ENCODE measurements around the gene METTL14.

METTL14 gene

DNA sequence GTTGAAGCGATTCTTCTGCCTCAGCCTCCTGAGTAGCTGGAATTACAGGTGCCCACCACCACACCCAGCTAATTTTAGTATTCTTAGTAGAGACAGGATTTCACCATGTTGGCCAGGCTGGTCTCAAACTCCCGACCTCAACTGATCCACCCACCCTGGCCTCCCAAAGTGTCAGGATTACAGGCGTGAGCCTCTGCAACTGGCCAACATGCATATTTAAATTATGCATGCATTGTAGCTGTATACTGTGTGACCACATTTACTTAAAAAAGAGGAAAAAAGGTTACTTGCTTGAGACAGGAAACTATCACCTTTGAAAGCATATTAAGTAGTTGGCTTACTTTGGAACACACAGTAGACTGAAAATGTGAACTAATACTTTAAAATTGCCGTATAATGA, 29.5 kb downstream of the METTL14 start:
- Histone ChIP-seq H3K9me3 (ENCODE audit: control insufficient read depth, insufficient read depth, low read length) (no peaks in the 10 kb centered on the region), H3K4me1 (ENCODE audit: control insufficient read depth, insufficient read depth, low read length) (no peaks in the 10 kb centered on the region), H3K36me3 (ENCODE audit: control insufficient read depth, insufficient read depth, low read length) (no peaks in the 10 kb centered on the region), H3K27me3 (ENCODE audit: control insufficient read depth, insufficient read depth, low read length) (no peaks in the 10 kb centered on the region), H3K9ac (ENCODE audit: low read depth, low read length) (no peak overlapping the region), H3K4me3 (ENCODE audit: low read depth, low read length) (no peak overlapping the region)

DNA sequence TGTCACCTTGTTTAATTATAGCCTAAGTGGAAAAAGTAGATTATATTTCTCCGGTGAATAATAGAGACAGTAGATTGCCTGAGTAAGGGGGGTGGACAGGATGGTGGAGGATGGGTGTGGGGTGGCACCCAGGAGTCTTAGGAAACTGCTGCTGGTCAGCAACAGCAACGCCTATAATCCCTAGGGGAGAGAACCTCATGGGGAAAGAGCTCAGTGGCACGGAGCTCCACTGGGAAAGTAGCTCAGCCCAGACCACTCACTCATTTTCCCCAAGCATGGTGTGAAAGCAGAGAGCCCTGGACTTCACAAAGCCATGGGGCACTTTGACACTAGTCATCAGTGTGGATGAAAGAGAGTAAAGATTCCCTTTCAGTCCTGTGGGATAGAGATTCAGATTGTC, 31.1 kb downstream of the METTL14 start:
- H3K4me1 ChIP-seq (ENCODE audit: control insufficient read depth, insufficient read depth, low read length), result no peaks in the 10 kb centered on the region
- H3K36me3 ChIP-seq (ENCODE audit: control insufficient read depth, insufficient read depth, low read length), result no peaks in the 10 kb centered on the region
- peak overlapping the region; percentile 2 for H3K9ac ChIP-seq (ENCODE audit: low read depth, low read length)
- no peaks in the 10 kb centered on the region for H3K27me3 ChIP-seq (ENCODE audit: control insufficient read depth, insufficient read depth, low read length)
- no peaks in the 10 kb centered on the region for H3K9me3 ChIP-seq (ENCODE audit: control insufficient read depth, insufficient read depth, low read length)
- no peak overlapping the region for H3K4me3 ChIP-seq (ENCODE audit: low read depth, low read length)

DNA sequence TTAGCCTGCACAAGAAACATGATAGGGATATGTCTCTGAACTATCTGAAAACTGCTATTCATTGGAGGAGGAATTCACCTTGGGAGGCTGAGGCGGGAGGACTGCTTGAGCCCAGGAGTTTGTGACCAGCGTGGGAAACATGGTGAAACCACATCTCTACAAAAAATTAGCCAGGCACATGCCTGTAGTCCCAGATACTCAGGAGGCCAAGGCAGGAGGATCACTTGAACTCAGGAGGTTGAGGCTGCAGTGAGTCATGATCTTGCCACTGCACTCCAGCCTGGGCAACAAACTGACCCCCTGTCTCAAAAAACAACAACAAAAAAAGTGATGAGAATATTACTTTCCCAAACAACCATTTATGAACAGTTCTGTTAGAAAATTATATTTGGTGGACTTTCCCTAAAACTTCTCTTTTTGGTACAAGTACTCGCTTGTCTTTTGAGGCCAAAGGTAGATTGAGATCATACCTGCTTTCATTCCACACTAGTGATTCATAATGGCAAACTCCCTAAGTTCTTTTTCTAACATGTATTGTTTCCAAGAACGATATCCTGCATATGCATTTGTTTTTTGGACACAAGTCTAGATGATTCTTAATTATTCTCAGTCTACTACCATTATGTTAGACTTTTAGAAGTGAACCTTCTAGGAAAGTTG, 33.4 kb downstream of the METTL14 start:
- no peak overlapping the region for H3K9ac ChIP-seq (ENCODE audit: low read depth, low read length)
- H3K4me3 ChIP-seq (ENCODE audit: low read depth, low read length), result no peak overlapping the region
- H3K9me3 ChIP-seq (ENCODE audit: control insufficient read depth, insufficient read depth, low read length), result no peaks in the 10 kb centered on the region
- peaks cover under 1% of the 10 kb centered on the region for H3K4me1 ChIP-seq (ENCODE audit: control insufficient read depth, insufficient read depth, low read length)
- H3K36me3 ChIP-seq (ENCODE audit: control insufficient read depth, insufficient read depth, low read length), result no peaks in the 10 kb centered on the region
- H3K27me3 ChIP-seq (ENCODE audit: control insufficient read depth, insufficient read depth, low read length), result no peaks in the 10 kb centered on the region

- H3K36me3 ChIP-seq (ENCODE audit: control insufficient read depth, insufficient read depth, low read length), result no peaks in the 10 kb centered on the region
- H3K27me3 ChIP-seq (ENCODE audit: control insufficient read depth, insufficient read depth, low read length), result no peaks in the 10 kb centered on the region
- H3K4me3 ChIP-seq (ENCODE audit: low read depth, low read length), result no peak overlapping the region
- peaks cover 6% of the 10 kb centered on the region for H3K4me1 ChIP-seq (ENCODE audit: control insufficient read depth, insufficient read depth, low read length)
- no peaks in the 10 kb centered on the region for H3K9me3 ChIP-seq (ENCODE audit: control insufficient read depth, insufficient read depth, low read length)
- no peak overlapping the region for H3K9ac ChIP-seq (ENCODE audit: low read depth, low read length)
Measured at GRCh38 chr4:118721752-118722151, 36.6 kb downstream of the METTL14 start.

DNA sequence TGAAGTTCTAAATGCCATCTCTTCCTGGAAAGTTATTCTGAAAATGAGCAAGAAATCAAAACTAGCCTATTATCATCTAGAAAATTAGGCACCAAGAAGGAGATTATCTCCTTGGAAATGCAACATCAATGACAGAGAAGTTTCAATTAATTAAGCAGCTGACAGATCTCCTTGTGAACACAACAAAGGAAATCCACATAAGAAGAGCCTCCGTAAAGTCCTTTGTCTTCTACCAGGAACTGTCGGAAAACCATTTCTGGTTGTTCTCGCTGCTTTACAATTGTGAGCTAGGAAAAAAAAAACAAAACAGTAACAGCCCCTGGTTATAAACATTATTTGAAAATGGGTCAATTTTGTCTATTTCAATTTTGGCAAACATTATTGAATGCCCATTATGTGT, 38.2 kb downstream of the METTL14 start:
- Histone ChIP-seq H3K4me3 (ENCODE audit: low read depth, low read length) (no peak overlapping the region), H3K9me3 (ENCODE audit: control insufficient read depth, insufficient read depth, low read length) (no peaks in the 10 kb centered on the region), H3K4me1 (ENCODE audit: control insufficient read depth, insufficient read depth, low read length) (peaks cover 6% of the 10 kb centered on the region), H3K36me3 (ENCODE audit: control insufficient read depth, insufficient read depth, low read length) (no peaks in the 10 kb centered on the region), H3K9ac (ENCODE audit: low read depth, low read length) (no peak overlapping the region), H3K27me3 (ENCODE audit: control insufficient read depth, insufficient read depth, low read length) (no peaks in the 10 kb centered on the region)

GRCh38 chr4:118727360-118727759, 42.2 kb downstream of the METTL14 start:
- peaks cover 6% of the 10 kb centered on the region for H3K4me1 ChIP-seq (ENCODE audit: control insufficient read depth, insufficient read depth, low read length)
- peaks cover 5% of the 10 kb centered on the region for H3K36me3 ChIP-seq (ENCODE audit: control insufficient read depth, insufficient read depth, low read length)
- no peak overlapping the region for H3K9ac ChIP-seq (ENCODE audit: low read depth, low read length)
- H3K9me3 ChIP-seq (ENCODE audit: control insufficient read depth, insufficient read depth, low read length), result no peaks in the 10 kb centered on the region
- no peaks in the 10 kb centered on the region for H3K27me3 ChIP-seq (ENCODE audit: control insufficient read depth, insufficient read depth, low read length)
- H3K4me3 ChIP-seq (ENCODE audit: low read depth, low read length), result no peak overlapping the region

DNA sequence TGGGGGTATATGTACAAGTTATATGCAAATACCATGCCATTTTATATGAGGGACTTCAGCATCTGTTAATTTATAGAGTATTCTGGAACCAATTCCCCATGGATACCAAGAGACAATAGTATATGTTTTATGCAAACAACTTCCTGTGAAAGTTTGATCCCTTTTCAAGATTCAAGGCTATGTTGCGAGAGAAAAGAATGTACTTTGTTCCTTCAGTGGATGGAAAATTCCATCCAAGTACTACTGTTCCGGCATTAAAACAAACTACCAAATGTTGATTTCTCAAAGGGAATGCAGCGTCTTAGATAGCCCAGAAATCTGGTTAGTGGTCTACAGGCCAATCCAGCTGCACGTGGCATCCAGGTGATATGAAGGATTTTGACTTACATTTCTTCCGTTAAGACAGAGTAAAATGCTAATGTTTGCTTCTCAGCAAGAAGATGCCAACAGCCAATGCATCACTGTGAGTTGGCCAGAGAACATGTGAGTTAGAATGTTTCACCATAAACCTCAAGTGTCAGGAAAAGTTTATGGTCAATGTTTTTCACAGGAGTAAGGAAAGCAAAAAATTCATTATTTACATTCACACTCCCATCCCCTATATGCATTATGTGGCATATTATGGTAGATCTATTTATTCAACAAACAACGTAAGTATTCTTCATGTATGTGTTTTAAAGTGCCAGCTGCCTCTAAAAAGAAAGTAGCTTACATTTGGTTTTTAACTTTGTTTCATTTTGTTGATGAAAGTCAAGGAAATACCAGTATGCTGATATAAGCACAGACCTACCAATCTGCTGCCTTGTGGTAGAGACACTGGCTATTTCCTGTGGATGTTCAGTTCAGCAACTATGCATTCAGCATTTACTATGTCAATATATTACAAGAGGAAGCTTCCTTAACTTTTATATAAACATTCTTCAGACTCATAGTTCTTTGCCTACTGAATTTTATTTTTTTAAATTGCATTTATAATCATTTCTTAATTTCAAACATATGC, 44.4 kb downstream of the METTL14 start:
- no peaks in the 10 kb centered on the region for H3K27me3 ChIP-seq (ENCODE audit: control insufficient read depth, insufficient read depth, low read length)
- H3K9me3 ChIP-seq (ENCODE audit: control insufficient read depth, insufficient read depth, low read length), result no peaks in the 10 kb centered on the region
- no peak overlapping the region for H3K4me3 ChIP-seq (ENCODE audit: low read depth, low read length)
- peaks cover 1% of the 10 kb centered on the region for H3K4me1 ChIP-seq (ENCODE audit: control insufficient read depth, insufficient read depth, low read length)
- no peak overlapping the region for H3K9ac ChIP-seq (ENCODE audit: low read depth, low read length)
- H3K36me3 ChIP-seq (ENCODE audit: control insufficient read depth, insufficient read depth, low read length), result peaks cover 8% of the 10 kb centered on the region

GRCh38 chr4:118730683-118731082, 45.5 kb downstream of the METTL14 start:
- no peaks in the 10 kb centered on the region for H3K9me3 ChIP-seq (ENCODE audit: control insufficient read depth, insufficient read depth, low read length)
- no peak overlapping the region for H3K9ac ChIP-seq (ENCODE audit: low read depth, low read length)
- H3K4me1 ChIP-seq (ENCODE audit: control insufficient read depth, insufficient read depth, low read length), result no peaks in the 10 kb centered on the region
- no peak overlapping the region for H3K4me3 ChIP-seq (ENCODE audit: low read depth, low read length)
- H3K27me3 ChIP-seq (ENCODE audit: control insufficient read depth, insufficient read depth, low read length), result no peaks in the 10 kb centered on the region
- peaks cover 11% of the 10 kb centered on the region for H3K36me3 ChIP-seq (ENCODE audit: control insufficient read depth, insufficient read depth, low read length)

- H3K27me3 ChIP-seq (ENCODE audit: control insufficient read depth, insufficient read depth, low read length), result no peaks in the 10 kb centered on the region
- H3K9me3 ChIP-seq (ENCODE audit: control insufficient read depth, insufficient read depth, low read length), result no peaks in the 10 kb centered on the region
- H3K4me1 ChIP-seq (ENCODE audit: control insufficient read depth, insufficient read depth, low read length), result no peaks in the 10 kb centered on the region
- no peak overlapping the region for H3K4me3 ChIP-seq (ENCODE audit: low read depth, low read length)
- H3K36me3 ChIP-seq (ENCODE audit: control insufficient read depth, insufficient read depth, low read length), result peaks cover 12% of the 10 kb centered on the region
- no peak overlapping the region for H3K9ac ChIP-seq (ENCODE audit: low read depth, low read length)
Measured at GRCh38 chr4:118732591-118733330, 47.6 kb downstream of the METTL14 start.

DNA sequence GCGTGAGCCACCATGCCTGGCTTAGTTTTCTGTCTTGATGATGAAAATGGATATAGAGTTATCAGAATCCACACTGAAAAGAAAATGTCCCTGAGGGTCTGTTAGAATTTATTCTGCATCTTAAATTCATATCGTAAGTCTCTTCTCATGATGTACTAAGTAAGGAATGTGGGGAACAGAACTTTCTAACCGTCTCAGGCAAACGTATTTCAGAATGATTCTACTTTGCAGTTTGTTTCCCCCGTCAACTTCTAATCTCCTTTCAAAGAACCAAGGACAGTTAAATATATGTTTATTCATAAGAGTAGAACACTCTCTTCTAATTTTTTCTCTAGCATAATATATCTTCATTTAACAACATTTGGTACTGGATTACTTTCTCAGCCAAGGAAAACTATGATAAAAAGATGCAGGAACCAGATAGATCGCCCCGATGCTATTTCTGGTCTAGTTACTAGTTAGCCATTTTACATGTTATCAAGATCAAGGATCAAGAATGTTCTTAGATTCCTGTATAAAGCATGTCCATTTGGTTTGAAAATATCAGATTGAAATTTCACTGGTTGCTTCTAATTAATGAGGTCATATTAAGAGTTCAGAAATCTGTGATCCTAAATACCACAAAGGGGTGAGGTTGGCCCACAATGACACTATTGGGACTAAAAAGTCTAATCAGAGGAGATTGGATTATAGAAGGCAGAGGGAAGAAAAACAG, 49.5 kb downstream of the METTL14 start:
- Histone ChIP-seq H3K36me3 (ENCODE audit: control insufficient read depth, insufficient read depth, low read length) (peaks cover 13% of the 10 kb centered on the region), H3K4me1 (ENCODE audit: control insufficient read depth, insufficient read depth, low read length) (no peaks in the 10 kb centered on the region), H3K9me3 (ENCODE audit: control insufficient read depth, insufficient read depth, low read length) (no peaks in the 10 kb centered on the region), H3K4me3 (ENCODE audit: low read depth, low read length) (no peak overlapping the region), H3K27me3 (ENCODE audit: control insufficient read depth, insufficient read depth, low read length) (no peaks in the 10 kb centered on the region), H3K9ac (ENCODE audit: low read depth, low read length) (no peak overlapping the region)

DNA sequence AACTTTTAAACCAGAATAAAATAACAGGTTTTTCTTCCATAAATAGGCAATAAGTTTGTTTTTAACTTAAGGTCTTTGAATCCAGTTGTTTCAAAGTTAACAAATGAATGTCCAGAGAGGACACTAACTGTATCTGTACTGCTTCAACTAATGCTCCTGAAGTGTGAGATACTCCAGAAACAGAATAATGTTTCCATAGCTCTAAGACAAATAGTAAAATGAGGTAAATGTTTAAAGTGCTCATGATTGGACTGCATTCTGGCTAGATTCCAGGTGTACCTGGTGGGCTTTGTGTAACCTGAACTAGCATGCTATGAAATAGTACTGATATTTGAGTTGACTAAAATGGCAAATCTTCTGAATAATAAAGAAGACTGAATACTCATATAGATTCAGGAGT, 51.7 kb downstream of the METTL14 start:
- Histone ChIP-seq H3K27me3 (ENCODE audit: control insufficient read depth, insufficient read depth, low read length) (no peaks in the 10 kb centered on the region), H3K36me3 (ENCODE audit: control insufficient read depth, insufficient read depth, low read length) (peaks cover 17% of the 10 kb centered on the region)

More for the DNA sequence above, 51.7 kb downstream of the METTL14 start:
- Histone ChIP-seq H3K9ac (ENCODE audit: low read depth, low read length) (no peak overlapping the region), H3K4me1 (ENCODE audit: control insufficient read depth, insufficient read depth, low read length) (no peaks in the 10 kb centered on the region), H3K9me3 (ENCODE audit: control insufficient read depth, insufficient read depth, low read length) (no peaks in the 10 kb centered on the region), H3K4me3 (ENCODE audit: low read depth, low read length) (no peak overlapping the region)
